ENCODE measurements around the gene ZFHX2.

- TF ChIP-seq CTCF (optimal IDR thresholded peaks at IDR 0.05 in 1 of 3, IDR thresholded peaks at IDR 0.05 in 1 of 3, conservative IDR thresholded peaks at IDR 0.05 in 1 of 3; ENCODE audit: extremely low read depth in 1 of 3, insufficient read depth in 2 of 3, low read length in 3 of 3) (no peak), EZH2 (IDR thresholded peaks at IDR 0.05; ENCODE audit: low read length) (no peak)
These were observed 4.5 kb upstream of the ZFHX2 start, which contains the start of gene THTPA for GRCh38 chr14:23555882-23556699.
